Duodenal mucosa (tissue), 2 donors: ENCODE measurements around the gene CD93.

Source experiments
- H3K27ac ChIP-seq: one replicate; pipeline ENCODE4 v1.7.0; 2013; ENCODE audit warnings: low read depth, low read length
- H3K27me3 ChIP-seq, 2 donors: one replicate each; pipeline ENCODE4 v1.7.0; 2013; ENCODE audit warnings: low read length in 2 of 2, control low read depth in 1 of 2; ENCODE audit not compliant: insufficient read depth in 2 of 2, control insufficient read depth in 1 of 2
- H3K36me3 ChIP-seq, 2 donors: one replicate each; pipeline ENCODE4 v1.7.0; 2013; ENCODE audit warnings: low read length in 2 of 2, control low read depth in 1 of 2; ENCODE audit not compliant: insufficient read depth in 2 of 2, control insufficient read depth in 1 of 2
- H3K4me1 ChIP-seq, 2 donors: one replicate each; pipeline ENCODE4 v1.7.0; 2013; ENCODE audit warnings: low read length in 2 of 2, control low read depth in 1 of 2; ENCODE audit not compliant: insufficient read depth in 2 of 2, control insufficient read depth in 1 of 2
- H3K4me3 ChIP-seq, 2 donors: one replicate each; pipeline ENCODE4 v1.7.0; 2013; ENCODE audit warnings: low read length in 2 of 2, low read depth in 1 of 2
- H3K9ac ChIP-seq, 2 donors: one replicate each; pipeline ENCODE4 v1.7.0; 2013; ENCODE audit warnings: low read length in 2 of 2, low read depth in 1 of 2
- H3K9me3 ChIP-seq, 2 donors: one replicate each; pipeline ENCODE4 v1.7.0; 2013; ENCODE audit warnings: low read length in 2 of 2, control low read depth in 1 of 2; ENCODE audit not compliant: control insufficient read depth in 1 of 2

Gene CD93

DNA sequence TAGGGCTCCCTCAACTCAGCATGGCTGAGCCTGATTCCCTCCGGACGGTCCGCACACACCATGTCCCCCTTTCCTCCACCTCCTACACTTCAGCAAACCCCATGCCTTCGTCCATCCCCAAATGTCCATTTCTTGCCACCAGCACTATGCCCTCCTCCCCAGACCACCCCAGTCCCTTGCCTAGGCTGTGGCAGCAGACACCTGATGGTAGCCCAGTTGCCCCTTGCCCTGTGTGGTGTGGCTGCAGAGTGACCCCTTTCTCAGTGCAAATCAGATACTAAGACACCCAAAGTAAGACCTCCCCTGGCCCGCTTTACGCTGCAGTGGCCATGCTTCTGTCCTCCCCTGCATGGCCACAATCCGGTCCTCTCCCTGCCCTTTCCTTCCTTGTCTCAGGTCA, 34.1 kb upstream of the CD93 start:
- Histone ChIP-seq H3K9me3 (no peaks in the 10 kb centered on the region), H3K27ac (no peak overlapping the region), H3K9ac (no peak overlapping the region), H3K36me3 (no peaks in the 10 kb centered on the region), H3K27me3 (peaks cover 5% of the 10 kb centered on the region in 2 donors), H3K4me3 (no peak overlapping the region), H3K4me1 (peaks cover 3 to 16% of the 10 kb centered on the region in 2 donors)

DNA sequence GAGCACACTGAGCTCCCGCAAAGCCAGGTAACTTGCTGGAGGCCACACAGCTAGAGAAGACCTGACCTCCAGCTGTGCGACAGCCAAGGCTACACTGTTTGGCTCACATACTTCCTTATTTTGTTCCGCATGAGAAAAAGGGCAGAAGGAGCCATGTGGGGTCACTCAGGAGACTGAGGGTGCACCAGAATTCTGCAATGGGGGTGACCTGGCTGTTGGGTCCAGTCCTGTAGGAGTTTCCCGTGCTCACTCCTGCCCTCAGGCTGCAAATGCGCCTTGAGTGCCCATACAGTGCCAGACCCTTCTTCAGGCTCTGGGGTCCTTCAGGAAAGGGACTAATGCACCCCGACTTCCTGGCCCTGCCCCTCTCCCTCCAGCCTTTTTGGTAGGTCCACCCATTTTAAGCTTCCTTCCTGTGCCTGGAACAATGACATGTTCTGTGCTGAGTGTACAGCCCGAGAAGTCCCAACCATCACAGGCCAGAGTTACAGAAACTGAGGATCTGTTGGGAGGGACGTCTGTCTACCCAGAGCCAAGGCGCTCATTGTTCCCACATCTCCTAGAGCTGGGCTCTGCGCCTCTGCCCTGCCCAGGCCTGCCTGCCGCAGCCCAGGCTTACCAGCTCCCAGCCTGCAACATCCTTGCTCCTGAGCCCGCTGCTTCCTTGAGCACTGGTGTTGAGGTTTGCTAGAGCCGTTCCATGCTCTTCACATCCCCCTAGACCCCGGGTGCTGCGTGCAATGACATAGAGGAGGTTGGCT, 33.5 kb upstream of the CD93 start:
- no peak overlapping the region for H3K27ac ChIP-seq

DNA sequence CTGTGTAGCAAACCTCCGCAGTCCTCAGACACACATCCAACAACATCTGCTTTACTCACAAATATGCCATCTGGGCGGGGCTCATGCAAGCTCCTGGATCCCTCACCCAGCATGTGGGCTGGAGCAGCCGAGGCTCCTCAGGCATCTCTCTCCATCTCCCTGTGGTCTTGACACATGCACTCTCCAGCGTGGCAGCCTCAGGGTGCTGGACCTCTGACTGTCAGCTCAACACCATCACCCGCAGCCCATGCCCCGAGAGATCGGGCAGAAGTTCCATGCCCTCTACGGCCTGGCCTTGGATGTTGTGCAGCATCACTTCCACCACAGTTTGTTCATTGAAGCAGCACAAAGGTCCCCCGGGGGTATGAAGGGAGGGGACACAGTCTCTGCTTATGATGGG, 32.6 kb upstream of the CD93 start:
- H3K27me3 ChIP-seq = peaks cover 3 to 5% of the 10 kb centered on the region in 2 donors
- no peak overlapping the region for H3K4me3 ChIP-seq
- no peak overlapping the region for H3K9ac ChIP-seq
- no peaks in the 10 kb centered on the region for H3K36me3 ChIP-seq
- no peaks in the 10 kb centered on the region for H3K9me3 ChIP-seq
- H3K4me1 ChIP-seq = peaks cover 3 to 7% of the 10 kb centered on the region in 2 donors
- no peak overlapping the region for H3K27ac ChIP-seq

More for the DNA sequence above, 33.5 kb upstream of the CD93 start:
- no peak overlapping the region for H3K4me3 ChIP-seq
- peaks cover 3 to 11% of the 10 kb centered on the region in 2 donors for H3K4me1 ChIP-seq
- peaks cover 5% of the 10 kb centered on the region in 2 donors for H3K27me3 ChIP-seq
- H3K9me3 ChIP-seq = no peaks in the 10 kb centered on the region
- no peak overlapping the region for H3K9ac ChIP-seq
- H3K36me3 ChIP-seq = no peaks in the 10 kb centered on the region

DNA sequence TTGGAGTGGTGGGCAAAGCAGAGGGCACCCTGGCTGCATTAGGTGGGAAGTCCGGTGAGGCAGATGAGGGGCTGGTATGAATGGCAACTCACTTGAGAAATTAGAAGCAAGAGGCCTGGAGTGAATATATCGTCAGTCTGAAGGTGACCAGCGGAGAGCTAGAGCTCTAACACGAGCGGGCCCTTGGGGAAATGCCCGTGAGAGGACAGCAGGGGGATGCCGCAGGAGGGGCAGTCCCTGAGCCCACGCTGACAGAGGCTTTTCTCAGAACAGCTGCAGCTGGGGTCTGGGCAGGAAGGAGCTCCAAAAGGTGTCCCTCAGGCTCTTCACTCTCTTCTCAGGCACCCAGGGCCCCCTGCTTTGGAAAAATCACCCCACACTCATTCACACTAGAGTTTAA, 32.0 kb upstream of the CD93 start:
- Histone ChIP-seq H3K27me3 (peaks cover 3 to 5% of the 10 kb centered on the region in 2 donors), H3K9ac (no peak overlapping the region), H3K36me3 (no peaks in the 10 kb centered on the region), H3K9me3 (no peaks in the 10 kb centered on the region), H3K27ac (no peak overlapping the region), H3K4me1 (peaks cover 3 to 7% of the 10 kb centered on the region in 2 donors), H3K4me3 (no peak overlapping the region)

DNA sequence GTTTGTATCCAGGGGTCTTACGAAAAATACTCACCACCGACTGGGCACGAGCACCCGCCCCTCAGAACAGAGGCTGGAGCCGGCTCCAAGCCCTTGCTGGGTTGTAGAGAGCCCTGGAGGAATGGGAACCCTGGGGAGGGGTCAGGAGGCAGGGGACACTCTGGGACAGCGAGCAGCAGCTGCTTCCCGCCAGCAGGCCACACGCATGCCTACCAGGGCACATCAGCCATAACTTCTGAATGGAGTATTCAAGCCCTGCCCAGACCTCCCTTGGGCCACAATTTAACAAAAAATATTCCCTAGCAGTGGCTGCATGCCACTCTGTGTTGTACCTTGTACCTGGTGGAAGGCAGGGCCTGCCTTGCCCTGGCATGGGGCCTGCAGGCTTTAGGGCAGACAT, 31.6 kb upstream of the CD93 start:
- no peaks in the 10 kb centered on the region for H3K9me3 ChIP-seq
- H3K4me3 ChIP-seq = no peak overlapping the region
- H3K4me1 ChIP-seq = peaks cover 3 to 7% of the 10 kb centered on the region in 2 donors
- H3K9ac ChIP-seq = no peak overlapping the region
- peaks cover 3 to 5% of the 10 kb centered on the region in 2 donors for H3K27me3 ChIP-seq
- H3K27ac ChIP-seq = no peak overlapping the region
- no peaks in the 10 kb centered on the region for H3K36me3 ChIP-seq

DNA sequence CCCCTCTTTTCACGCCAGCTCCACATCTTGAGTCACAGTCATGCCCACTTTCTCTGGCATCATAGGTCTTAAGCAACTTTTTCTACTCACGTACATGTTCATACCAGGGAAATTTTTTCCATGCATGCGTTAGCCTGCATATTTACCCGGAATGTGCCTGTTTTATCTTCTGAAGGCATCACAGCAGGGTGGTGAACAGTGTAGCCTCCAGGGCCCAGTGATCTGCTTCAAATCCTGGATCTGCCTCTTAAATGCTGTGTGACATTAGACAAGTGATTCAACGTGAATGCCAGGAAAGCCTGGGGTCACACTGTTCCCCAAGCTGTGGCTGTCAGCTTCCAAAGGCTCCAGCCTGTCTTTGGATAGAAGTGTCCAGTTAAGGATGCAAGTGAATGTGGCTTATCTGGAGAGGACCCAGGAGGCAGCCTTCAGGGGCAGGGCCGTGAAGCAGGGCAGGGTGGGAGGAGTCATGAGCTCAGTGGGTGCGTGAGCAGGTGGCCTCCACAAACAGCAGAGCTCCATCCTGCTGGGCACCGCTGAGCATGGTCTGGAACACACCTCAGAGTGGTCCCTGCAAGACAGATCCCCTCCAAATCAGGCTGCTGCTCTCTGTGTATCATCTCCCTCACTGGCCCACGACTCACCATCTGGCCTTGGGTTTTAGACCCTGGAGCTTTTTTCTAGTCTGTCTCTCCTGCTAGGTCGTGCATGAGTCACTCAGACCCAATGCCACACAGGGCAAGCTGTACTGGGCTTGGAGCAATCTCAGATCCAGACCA, 30.4 kb upstream of the CD93 start:
- H3K4me1 ChIP-seq = peaks cover 3 to 7% of the 10 kb centered on the region in 2 donors
- peaks cover 0 to 3% of the 10 kb centered on the region in 2 donors for H3K27me3 ChIP-seq

DNA sequence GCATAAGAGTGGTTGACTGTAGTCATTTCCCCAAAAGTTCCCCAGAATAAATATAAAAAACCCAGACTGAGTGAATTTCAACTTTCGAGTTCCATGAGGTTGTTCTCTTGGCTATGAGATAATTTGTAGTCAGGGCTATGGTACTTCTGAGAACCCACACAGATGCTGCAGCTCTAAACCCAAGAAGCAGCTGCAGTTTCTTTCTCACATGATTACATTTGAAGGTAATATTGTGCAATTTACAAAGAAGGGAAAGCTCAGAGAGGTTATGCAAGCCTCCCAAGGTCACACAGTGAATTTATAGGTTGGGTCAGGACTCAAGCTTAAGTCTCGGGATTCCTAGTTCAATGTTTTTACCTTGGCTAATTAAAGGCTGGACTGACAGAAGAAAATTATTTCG, 29.7 kb upstream of the CD93 start:
- H3K9me3 ChIP-seq = no peaks in the 10 kb centered on the region
- H3K27ac ChIP-seq = no peak overlapping the region
- peaks cover 0 to 3% of the 10 kb centered on the region in 2 donors for H3K27me3 ChIP-seq

More for the DNA sequence above, 30.4 kb upstream of the CD93 start:
- H3K4me3 ChIP-seq = no peak overlapping the region
- no peaks in the 10 kb centered on the region for H3K9me3 ChIP-seq
- no peaks in the 10 kb centered on the region for H3K36me3 ChIP-seq
- no peak overlapping the region for H3K9ac ChIP-seq
- H3K27ac ChIP-seq = no peak overlapping the region

DNA sequence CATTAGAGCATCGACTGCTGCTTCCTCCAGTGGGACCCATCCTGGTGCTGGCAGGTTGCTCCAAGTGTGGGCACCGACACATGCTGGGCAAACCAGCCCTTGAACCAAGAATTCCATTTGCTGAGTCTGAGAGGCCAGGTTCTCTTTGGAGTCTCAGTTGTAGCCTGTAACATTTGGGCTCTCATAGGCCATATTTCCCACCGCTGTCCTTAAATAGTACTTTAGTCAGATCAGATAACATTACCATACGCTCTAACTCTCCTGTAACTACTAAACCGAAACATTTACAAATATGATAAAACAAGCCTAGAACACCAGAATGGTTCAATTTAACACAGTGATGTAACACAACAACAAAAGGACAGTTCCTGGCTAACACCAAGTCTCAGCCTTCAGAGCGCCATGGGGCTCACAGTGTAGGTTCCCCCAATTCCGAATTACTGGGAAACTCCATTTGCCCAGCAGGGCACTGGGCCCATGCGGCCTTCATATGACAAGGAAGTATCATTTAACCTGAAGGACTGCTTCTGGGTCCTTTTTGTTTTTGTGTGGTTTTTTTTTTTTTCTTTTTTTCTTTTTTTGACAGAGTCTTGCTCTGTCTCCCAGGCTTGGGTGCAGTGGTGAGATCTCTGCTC, 28.4 kb upstream of the CD93 start:
- H3K4me3 ChIP-seq = no peak overlapping the region
- H3K4me1 ChIP-seq = peaks cover 0 to under 1% of the 10 kb centered on the region in 2 donors
- no peaks in the 10 kb centered on the region for H3K36me3 ChIP-seq
- peak overlapping the region; percentile 2 for H3K27ac ChIP-seq
- H3K9ac ChIP-seq = no peak overlapping the region
- no peaks in the 10 kb centered on the region for H3K9me3 ChIP-seq
- H3K27me3 ChIP-seq = peaks cover 0 to 3% of the 10 kb centered on the region in 2 donors

More for the DNA sequence above, 29.7 kb upstream of the CD93 start:
- no peak overlapping the region for H3K9ac ChIP-seq
- no peak overlapping the region for H3K4me3 ChIP-seq
- H3K4me1 ChIP-seq = peaks cover 3 to 5% of the 10 kb centered on the region in 2 donors
- no peaks in the 10 kb centered on the region for H3K36me3 ChIP-seq

DNA sequence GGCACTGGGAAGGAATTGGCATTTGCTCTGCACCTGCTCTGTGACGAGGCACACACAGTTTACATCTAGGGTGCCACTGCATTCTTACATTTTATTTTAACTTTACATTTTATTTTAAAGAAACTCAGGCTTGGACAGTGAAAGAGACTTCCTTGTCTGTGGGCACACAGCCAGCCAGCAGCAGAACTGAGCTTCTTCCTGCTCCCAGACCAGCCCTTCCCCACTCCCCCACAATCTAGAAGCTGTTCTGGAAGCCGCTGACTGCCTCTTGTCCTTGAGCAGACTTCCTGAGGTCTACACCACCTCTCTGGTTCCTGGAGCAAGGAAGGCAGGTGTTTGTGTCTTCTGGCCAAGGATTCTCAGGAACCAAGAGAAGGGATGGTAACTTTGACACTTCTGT, 27.9 kb upstream of the CD93 start:
- no peaks in the 10 kb centered on the region for H3K27me3 ChIP-seq
- H3K4me1 ChIP-seq = no peaks in the 10 kb centered on the region
- H3K4me3 ChIP-seq = no peak overlapping the region
- H3K36me3 ChIP-seq = no peaks in the 10 kb centered on the region
- H3K27ac ChIP-seq = no peak overlapping the region
- no peaks in the 10 kb centered on the region for H3K9me3 ChIP-seq
- H3K9ac ChIP-seq = no peak overlapping the region

DNA sequence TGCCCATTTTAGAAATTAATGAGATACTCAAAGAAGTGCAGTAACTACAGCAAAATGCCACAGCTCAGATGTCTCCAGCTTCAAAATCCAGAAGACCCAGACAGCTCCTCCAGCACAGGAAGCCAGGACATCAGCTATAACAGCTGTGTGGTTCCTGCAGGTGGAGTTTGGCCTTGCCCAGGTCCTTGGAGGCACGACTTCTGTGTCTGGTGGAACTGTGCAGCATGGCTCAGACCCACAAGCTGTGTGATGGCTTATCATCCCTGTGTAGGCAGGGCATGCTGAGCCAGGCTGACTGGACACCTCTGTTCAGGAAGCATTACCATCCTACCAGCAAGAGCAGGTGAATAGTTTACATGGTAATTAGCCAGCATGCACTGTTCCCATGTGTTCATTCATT, 26.5 kb upstream of the CD93 start:
- Histone ChIP-seq H3K27me3 (no peaks in the 10 kb centered on the region), H3K4me3 (no peak overlapping the region), H3K4me1 (no peaks in the 10 kb centered on the region), H3K36me3 (no peaks in the 10 kb centered on the region), H3K27ac (no peak overlapping the region), H3K9me3 (no peaks in the 10 kb centered on the region), H3K9ac (no peak overlapping the region)
